HepG2 (cell line): Measurements from ENCODE around the gene TRMT2A. TPM values are rescaled to one million over a fixed set of nuclear protein-coding genes. Genes with fewer than 3 reads are reported as not detected.

Experiments
- KDM1A ChIP-seq: IDR thresholded peaks from 2 replicates; pipeline ENCODE4 v1.6.1; 2016; ENCODE audit warnings: missing compliant biosample characterization
- MTA1 ChIP-seq: sonication (generic); formaldehyde crosslinking; IDR thresholded peaks from 2 replicates; pipeline ENCODE4 v1.4.0; 2020; ENCODE audit warnings: missing genetic modification reagents, mild to moderate bottlenecking, borderline replicate concordance
- PHF20 ChIP-seq: sonication (generic); formaldehyde crosslinking; IDR thresholded peaks from 2 replicates; pipeline ENCODE4 v1.5.0; 2020; ENCODE audit warnings: mild to moderate bottlenecking, missing genetic modification reagents
- RBM39 ChIP-seq: fragments of 200-400 bp; formaldehyde crosslinking; IDR thresholded peaks from one replicate; pipeline ENCODE4 v1.6.1; 2018; ENCODE audit warnings: antibody characterized with exemption, mild to moderate bottlenecking, low read depth, low read length; ENCODE audit not compliant: poor library complexity, severe bottlenecking
- SALL1 ChIP-seq: sonication (generic); formaldehyde crosslinking; IDR thresholded peaks from 2 replicates; pipeline ENCODE4 v1.8.0; 2022; ENCODE audit warnings: mild to moderate bottlenecking, missing genetic modification reagents
- TBP ChIP-seq: sonication (generic); formaldehyde crosslinking; IDR thresholded peaks from 2 replicates; pipeline ENCODE4 v1.5.0; 2020; ENCODE audit warnings: missing genetic modification reagents
- ZNF136 ChIP-seq: sonication (generic); formaldehyde crosslinking; IDR thresholded peaks from 2 replicates; pipeline ENCODE4 v1.8.1; 2022; ENCODE audit warnings: low read depth, mild to moderate bottlenecking, moderate library complexity, missing genetic modification reagents
- polyA plus RNA-seq, 8 experiments: library from polyadenylated mRNA; depleted of rRNA in 3 of 8; stranded (reverse) in 7 of 8; unstranded in 1 of 8; fragments of >200 nt; fragmentation: Illumina TruSeq in 4 of 8; extraction: Trizol in 4 of 8; gene quantifications; 2 replicates each; pipeline versions ENCODE4 v1.2.1 to v1.2.3, GENCODE V29; 2011 to 2016; ENCODE audit warnings: low read depth in 4 of 8, missing spikeins in 1 of 8, mixed read lengths in 1 of 8; ENCODE audit not compliant: insufficient read depth in 1 of 8
- total RNA-seq, 5 experiments: library from RNA; depleted of rRNA; stranded (reverse); fragments of >200 nt; fragmentation: Illumina TruSeq; extraction: Trizol; gene quantifications; 2 replicates each; pipeline ENCODE4 v1.2.3, GENCODE V29; 2016; ENCODE audit warnings: low read depth in 1 of 5
- TF ChIP-seq, protein P1 (sequence below), 2 experiments: fragments of 450-650 bp in 1 of 2; sonication (generic) in 1 of 2; formaldehyde crosslinking in 1 of 2; IDR thresholded peaks; 2 replicates each; pipeline versions ENCODE4 v1.6.1 to v1.8.0; 2016 to 2022; ENCODE audit warnings: antibody characterized with exemption in 1 of 2, mild to moderate bottlenecking in 1 of 2, missing genetic modification reagents in 1 of 2
- TF ChIP-seq, protein P2 (sequence below): sonication (generic); formaldehyde crosslinking; IDR thresholded peaks from 2 replicates; pipeline ENCODE4 v1.4.0; 2020; ENCODE audit warnings: low read depth, mild to moderate bottlenecking, missing genetic modification reagents
- TF ChIP-seq, protein P3 (sequence below): sonication (generic); formaldehyde crosslinking; conservative IDR thresholded peaks from 2 replicates; pipeline ENCODE4 v1.4.0; 2020; ENCODE audit warnings: missing genetic modification reagents
- TF ChIP-seq, protein P4 (sequence below): sonication (generic); formaldehyde crosslinking; IDR thresholded peaks from 2 replicates; pipeline ENCODE4 v1.5.0; 2020; ENCODE audit warnings: mild to moderate bottlenecking, missing genetic modification reagents, moderate library complexity
- TF ChIP-seq, protein P5 (sequence below): IDR thresholded peaks from 2 replicates; pipeline ENCODE4 v1.6.1; 2016

TRMT2A gene
- total and polyA plus RNA-seq, 2 of the 13 experiments (the other 11 are each of a cell fraction or from before 2014, with no cell fraction given), result 24.0 to 30.3 TPM

DNA sequence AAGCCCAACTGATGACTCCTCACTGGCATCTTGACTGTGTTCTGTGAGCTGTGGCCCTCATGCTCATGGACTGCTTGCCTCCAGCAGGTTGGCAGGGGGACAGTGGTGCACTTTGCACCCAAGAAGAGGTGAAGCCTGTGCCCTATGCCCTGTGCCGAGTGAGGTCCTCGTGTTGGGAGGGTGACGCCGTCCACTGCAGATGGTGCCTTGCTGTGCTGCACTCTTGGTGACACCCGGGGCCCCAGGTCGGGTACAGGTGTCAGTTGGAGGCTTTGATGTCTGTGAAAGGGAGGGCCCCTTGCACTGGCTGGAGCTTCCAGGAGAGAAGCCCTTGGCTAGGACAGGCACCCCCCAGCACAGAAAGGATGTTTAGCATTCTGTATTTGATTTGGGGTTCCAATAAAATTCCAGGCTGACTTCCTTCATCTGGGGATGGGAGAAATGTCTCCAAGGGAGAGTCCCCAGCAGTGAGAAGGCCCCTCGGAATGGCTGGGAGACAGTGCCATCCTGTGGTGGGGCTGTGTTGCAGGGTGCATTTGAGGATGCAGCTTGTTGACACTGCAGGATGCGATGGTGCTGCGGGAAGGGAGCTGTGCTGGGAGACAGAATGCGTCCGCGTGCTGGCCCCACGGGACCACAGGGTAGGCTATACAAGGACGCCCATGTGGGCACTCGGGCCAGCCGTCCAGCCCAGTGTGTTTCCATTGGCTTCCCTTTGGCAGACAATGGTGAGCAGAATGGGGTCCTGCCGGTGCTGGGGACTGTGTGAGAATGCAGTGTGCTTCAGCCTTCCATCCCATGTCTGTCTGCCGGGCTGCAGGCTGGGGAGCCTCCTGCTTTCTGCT, 12.1 kb upstream of the TRMT2A start (continued):
- TF ChIP-seq, protein P1, sequence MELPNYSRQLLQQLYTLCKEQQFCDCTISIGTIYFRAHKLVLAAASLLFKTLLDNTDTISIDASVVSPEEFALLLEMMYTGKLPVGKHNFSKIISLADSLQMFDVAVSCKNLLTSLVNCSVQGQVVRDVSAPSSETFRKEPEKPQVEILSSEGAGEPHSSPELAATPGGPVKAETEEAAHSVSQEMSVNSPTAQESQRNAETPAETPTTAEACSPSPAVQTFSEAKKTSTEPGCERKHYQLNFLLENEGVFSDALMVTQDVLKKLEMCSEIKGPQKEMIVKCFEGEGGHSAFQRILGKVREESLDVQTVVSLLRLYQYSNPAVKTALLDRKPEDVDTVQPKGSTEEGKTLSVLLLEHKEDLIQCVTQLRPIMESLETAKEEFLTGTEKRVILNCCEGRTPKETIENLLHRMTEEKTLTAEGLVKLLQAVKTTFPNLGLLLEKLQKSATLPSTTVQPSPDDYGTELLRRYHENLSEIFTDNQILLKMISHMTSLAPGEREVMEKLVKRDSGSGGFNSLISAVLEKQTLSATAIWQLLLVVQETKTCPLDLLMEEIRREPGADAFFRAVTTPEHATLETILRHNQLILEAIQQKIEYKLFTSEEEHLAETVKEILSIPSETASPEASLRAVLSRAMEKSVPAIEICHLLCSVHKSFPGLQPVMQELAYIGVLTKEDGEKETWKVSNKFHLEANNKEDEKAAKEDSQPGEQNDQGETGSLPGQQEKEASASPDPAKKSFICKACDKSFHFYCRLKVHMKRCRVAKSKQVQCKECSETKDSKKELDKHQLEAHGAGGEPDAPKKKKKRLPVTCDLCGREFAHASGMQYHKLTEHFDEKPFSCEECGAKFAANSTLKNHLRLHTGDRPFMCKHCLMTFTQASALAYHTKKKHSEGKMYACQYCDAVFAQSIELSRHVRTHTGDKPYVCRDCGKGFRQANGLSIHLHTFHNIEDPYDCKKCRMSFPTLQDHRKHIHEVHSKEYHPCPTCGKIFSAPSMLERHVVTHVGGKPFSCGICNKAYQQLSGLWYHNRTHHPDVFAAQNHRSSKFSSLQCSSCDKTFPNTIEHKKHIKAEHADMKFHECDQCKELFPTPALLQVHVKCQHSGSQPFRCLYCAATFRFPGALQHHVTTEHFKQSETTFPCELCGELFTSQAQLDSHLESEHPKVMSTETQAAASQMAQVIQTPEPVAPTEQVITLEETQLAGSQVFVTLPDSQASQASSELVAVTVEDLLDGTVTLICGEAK (IDR thresholded peaks at IDR 0.05), result no peak
- TF ChIP-seq, protein P1 (CRISPR knock-in tag; IDR thresholded peaks at IDR 0.05), result peak; percentile 82
- peak; percentile 75; the same call in 1 of the 2 replicates for TF ChIP-seq MTA1 (CRISPR knock-in tag)
- no peak for TF ChIP-seq TBP
- TF ChIP-seq, protein P2, sequence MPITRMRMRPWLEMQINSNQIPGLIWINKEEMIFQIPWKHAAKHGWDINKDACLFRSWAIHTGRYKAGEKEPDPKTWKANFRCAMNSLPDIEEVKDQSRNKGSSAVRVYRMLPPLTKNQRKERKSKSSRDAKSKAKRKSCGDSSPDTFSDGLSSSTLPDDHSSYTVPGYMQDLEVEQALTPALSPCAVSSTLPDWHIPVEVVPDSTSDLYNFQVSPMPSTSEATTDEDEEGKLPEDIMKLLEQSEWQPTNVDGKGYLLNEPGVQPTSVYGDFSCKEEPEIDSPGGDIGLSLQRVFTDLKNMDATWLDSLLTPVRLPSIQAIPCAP, result no peak
- no peak for TF ChIP-seq RBM39
- TF ChIP-seq, protein P3, sequence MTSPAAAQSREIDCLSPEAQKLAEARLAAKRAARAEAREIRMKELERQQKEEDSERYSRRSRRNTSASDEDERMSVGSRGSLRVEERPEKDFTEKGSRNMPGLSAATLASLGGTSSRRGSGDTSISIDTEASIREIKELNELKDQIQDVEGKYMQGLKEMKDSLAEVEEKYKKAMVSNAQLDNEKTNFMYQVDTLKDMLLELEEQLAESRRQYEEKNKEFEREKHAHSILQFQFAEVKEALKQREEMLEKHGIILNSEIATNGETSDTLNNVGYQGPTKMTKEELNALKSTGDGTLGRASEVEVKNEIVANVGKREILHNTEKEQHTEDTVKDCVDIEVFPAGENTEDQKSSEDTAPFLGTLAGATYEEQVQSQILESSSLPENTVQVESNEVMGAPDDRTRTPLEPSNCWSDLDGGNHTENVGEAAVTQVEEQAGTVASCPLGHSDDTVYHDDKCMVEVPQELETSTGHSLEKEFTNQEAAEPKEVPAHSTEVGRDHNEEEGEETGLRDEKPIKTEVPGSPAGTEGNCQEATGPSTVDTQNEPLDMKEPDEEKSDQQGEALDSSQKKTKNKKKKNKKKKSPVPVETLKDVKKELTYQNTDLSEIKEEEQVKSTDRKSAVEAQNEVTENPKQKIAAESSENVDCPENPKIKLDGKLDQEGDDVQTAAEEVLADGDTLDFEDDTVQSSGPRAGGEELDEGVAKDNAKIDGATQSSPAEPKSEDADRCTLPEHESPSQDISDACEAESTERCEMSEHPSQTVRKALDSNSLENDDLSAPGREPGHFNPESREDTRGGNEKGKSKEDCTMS (CRISPR knock-in tag), result no peak
- no peak for TF ChIP-seq ZNF136 (CRISPR knock-in tag)
- TF ChIP-seq, protein P4, sequence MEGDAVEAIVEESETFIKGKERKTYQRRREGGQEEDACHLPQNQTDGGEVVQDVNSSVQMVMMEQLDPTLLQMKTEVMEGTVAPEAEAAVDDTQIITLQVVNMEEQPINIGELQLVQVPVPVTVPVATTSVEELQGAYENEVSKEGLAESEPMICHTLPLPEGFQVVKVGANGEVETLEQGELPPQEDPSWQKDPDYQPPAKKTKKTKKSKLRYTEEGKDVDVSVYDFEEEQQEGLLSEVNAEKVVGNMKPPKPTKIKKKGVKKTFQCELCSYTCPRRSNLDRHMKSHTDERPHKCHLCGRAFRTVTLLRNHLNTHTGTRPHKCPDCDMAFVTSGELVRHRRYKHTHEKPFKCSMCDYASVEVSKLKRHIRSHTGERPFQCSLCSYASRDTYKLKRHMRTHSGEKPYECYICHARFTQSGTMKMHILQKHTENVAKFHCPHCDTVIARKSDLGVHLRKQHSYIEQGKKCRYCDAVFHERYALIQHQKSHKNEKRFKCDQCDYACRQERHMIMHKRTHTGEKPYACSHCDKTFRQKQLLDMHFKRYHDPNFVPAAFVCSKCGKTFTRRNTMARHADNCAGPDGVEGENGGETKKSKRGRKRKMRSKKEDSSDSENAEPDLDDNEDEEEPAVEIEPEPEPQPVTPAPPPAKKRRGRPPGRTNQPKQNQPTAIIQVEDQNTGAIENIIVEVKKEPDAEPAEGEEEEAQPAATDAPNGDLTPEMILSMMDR, result peak; percentile 87
- peak; percentile 65; the same call in 1 of the 2 replicates for TF ChIP-seq KDM1A (CRISPR knock-in tag)
- TF ChIP-seq SALL1 (CRISPR knock-in tag), result peak; percentile 40
- TF ChIP-seq, protein P5, sequence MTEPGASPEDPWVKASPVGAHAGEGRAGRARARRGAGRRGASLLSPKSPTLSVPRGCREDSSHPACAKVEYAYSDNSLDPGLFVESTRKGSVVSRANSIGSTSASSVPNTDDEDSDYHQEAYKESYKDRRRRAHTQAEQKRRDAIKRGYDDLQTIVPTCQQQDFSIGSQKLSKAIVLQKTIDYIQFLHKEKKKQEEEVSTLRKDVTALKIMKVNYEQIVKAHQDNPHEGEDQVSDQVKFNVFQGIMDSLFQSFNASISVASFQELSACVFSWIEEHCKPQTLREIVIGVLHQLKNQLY (CRISPR knock-in tag), result no peak
- no peak for TF ChIP-seq PHF20 (CRISPR knock-in tag)
